Epithelial cell of prostate (primary cell): ENCODE results near the gene CATSPERE.
A peak's percentile ranks its signal among the peaks of the same experiment; 100 is the strongest.
"Not testable (repeated sequence)": the region's sequence is repeated elsewhere in the genome, so short reads cannot be mapped to it uniquely, and the experiment has no call there.

Source experiments
- DNase-seq: peaks from one replicate; pipeline ENCODE4 v3.0.0-alpha.2; 2011; ENCODE audit warnings: low read depth, low spot score
- H3K27ac ChIP-seq: fragments of 450-650 bp; 2 replicates; pipeline ENCODE4 v1.5.1; 2017; ENCODE audit warnings: mild to moderate bottlenecking

Gene CATSPERE

DNA sequence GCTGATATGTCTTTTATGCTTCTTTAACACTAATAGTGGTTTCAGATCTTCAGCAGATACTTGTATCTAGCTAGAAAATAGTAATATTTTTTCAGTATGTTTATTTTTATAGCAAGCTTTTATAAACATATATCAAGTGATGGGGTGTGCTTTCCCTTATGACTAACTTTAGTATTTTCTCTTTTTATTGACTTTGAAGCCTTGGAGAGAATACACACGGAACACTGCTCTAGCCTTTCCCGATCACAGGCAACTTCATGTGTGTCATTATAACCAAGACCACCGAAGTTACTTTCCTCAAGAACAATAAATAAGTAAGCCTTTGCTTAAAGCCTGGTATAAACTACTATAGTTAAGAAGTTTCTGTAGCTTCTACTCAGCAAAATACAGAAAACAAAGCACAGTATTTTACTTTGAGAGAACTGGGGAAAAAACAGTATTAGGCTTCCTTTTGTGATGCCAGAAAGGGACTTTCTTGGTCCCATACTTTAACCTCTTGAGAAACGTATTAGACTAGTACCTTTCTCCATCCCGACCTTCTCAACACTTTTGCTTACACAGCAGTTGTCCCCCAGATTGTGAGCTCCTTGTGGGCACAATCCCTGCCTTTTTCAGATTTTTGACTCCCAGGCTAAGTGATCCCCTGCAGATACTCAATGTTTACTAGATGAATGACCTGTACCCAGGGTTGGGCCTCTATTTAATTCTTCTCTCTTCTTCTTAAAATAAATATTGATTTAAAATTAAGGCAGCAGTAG lies 12.6 kb upstream of the CATSPERE start:
- H3K27ac ChIP-seq: no peak overlapping the region
- DNase-seq: no peak

DNA sequence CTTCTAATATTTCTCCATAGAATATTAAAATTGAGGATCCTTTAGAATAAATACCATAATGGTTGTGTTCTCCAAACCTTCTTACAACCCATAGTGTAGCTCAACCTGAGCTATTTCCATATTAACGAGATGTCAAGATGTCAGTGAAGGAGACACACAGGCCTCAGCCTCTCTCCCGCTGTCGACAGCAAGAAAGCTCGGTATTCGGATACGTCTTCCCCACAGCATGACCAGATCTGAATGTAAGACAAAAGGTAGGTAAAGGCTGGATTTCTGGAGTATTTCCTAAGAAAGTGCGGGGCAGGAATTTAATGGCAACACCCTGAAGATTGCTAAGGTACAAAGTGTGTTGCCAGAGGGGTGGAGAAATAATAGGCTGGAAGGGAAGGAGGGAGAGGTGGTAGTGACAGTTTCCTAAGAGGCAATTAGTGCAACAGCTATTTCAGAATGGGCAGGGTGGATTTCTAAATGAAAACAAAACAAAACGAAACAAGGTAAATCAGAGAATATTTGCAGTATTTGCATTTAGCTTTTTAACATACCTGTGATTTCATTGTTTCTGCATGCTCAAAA lies 11.1 kb upstream of the CATSPERE start:
- H3K27ac ChIP-seq: peak overlapping the region; percentile 90
- no peak for DNase-seq

DNA sequence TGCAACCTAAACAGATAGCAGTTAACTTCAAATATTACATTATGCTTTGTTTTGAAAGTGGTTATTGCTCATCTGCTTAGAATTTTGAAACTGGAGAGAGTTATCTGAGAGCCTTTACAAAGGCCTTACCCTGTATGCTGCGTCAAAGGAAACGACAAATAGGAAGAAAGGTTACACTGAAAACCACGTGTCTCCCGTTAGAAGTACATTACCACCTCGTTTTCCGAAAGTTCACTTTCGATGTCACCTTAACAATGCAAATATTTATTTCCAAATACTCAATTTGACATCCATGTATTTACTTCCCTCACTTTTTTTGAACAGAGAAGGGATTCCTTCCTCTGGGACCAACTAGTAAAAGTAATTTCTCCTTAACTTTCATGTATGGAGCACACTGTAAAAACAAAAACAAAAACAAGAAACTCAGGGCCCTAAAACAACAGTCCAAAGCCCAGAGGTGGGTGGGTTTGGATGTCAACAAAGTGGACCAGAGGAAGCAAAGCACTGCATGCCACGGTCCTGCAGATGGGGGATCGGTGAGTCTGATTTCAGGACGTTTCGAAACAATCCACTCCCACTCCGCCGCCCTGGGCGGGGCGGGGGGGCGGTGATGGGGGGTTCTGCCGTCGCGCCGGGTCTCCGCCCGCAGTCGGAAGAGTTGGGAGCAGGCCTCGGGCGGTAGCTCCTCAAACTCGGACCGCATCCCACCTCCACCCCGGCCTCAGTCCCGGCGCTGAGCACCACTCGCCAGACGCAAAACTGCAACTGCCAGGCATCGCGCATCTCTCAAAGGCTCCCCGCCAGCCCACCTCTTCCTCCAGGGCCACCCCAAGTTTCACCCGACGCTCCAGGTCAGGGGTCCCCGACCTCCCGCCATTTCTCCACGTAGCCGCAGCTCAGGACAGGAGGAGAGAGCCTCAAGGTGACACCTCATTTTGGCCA lies 10.2 kb upstream of the CATSPERE start:
- no peak for DNase-seq
- peak overlapping the region; percentile 90 for H3K27ac ChIP-seq

DNA sequence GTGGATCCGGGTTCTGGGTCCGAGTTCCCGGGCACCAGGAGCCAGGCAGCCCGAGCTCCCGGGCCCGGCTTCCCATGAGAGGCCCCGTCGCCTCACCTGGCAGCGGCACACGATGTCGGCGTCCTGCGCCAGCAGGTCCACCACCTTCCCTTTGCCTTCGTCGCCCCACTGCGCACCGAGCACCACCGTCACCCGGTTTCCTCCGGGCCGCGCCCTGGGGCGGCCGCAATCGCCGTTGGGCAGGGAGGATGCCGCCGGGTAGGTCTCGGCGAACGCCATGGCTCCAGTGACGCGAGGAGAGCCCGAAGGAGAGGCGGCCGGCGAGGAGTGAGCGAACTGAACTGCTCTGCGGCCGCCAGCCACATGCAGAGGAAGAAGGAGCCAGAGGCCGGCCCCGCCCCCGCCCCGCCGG lies 9.5 kb upstream of the CATSPERE start, which contains the start of gene ADSS2:
Gene ADSS2, minus strand, starts transcription at position 371 of the 412 bp plus-strand sequence. Its CDS starts 92 bp downstream, at position 279.
- no peak for DNase-seq

DNA sequence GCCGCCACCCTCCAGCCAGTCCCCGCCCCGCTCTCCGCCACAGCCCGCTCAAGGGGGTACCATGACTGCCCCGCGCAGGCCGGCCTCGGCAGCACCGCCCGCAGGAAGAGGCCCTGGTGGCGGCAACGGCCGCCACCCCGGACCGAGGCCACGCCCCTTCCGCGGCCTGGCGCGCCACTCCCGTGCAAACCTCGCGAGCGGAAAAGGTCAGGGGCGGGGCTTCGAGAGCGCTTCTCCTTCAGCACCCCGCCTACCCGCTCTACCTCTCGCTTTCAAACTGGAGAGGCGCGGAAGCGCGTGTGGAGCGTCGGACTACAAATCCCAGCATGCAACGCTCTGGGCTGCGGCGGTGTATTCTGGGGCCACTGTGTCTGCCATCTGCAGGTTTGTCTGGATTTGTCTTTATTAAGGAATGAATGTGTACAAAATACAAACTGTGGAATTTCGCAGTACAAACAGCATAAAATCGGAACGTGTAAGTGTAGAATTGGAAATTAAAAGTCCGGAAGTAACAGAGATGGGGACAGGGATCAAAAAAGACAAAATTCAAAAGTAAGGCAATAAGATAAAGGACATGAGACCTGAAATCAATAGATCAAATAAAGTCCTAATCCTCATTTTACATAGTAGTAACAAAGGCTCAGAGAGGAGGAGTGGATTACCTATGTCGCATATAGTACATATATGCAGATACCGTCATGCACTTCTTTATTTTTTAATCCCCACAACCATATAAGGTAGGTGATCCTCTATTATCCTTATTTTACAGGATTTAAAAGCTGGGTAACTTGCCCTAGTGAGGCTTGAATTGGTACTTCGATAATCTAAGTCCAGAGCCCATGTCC lies 8.9 kb upstream of the CATSPERE start:
- H3K27ac ChIP-seq: peak overlapping the region; percentile 90
- peak; percentile 95 for DNase-seq

More for the DNA sequence above, 9.5 kb upstream of the CATSPERE start, which contains the start of gene ADSS2:
- H3K27ac ChIP-seq: peak within 1 kb of the TSS; percentile 90

DNA sequence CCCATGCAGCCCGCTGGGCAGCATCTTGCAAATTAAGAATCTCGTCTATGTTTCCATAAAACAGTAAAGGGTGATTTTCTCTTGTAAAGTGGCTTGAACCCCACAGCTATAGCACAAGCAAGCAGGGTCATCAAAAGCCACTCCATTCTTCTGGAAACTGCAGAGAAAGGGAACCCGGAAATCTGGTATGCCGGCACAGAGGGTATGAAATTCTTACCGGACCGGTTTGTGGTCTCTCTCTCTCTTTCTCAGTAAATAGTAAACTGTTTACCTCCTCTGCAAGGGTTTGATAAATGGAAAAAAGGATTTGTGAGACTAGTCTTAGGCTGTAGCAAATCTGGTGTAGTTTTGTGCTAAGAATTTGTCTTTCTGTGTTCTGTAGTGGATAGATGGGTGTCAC lies 6.7 kb upstream of the CATSPERE start:
- no peak overlapping the region for H3K27ac ChIP-seq
- no peak for DNase-seq

DNA sequence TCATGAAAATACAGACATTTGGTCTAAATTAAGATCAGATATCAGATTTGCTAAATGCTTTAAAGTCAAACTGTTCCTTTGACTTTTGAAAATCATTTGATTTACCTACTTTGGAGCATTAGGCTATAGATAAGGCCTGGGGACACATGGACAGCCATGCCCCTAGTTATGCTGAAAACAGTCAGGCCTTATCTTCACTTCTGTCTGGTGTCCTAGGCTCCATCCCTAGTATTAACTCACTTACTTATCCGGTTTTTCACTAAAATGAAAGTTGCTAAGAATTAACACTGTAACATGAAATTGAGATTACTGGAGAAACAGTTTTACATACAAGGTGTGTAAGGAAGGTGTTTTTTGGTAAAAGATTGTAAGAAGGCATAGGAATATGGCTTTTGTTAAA lies 4.5 kb upstream of the CATSPERE start:
- H3K27ac ChIP-seq: no peak overlapping the region
- DNase-seq: no peak

DNA sequence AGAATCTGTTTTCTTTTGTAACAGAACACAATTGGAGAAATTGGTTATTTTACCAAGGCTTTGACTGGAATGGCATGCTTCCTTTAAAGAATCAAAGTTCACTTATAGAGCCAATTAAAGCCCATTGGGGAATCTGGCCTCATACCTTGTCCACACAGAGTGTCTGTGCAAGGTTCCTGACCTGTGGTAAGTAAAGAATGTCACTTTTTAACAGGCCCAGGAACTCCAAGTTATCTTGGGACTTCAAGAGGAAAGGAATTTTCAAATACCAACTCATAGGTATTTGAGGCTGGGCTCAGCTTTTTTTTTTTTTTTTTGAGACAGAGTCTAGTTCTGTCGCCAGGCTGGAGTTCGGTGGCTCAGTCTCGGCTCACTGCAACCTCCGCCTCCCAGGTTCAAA lies 2.3 kb upstream of the CATSPERE start:
- no peak for DNase-seq
- no peak overlapping the region for H3K27ac ChIP-seq

DNA sequence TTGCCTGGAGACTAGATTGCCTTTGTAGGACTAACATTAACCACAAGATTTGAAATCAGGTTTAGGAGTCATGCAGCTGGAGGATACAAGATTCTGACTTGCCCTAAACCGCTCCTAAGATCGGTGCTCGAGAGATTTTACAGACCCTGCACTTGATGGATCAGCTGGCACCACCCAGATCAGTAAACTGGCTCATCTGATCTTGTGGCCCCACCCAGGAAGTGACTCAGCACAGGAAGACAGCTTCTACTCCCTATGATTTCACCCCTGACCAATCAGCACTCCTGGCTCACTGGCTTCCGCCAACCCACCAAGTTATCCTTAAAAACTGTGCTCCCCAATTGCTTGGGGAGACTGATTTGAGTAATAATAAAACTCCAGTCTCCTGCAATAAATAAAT lies 876 bp upstream of the CATSPERE start:
- peak overlapping the region; percentile 57 for H3K27ac ChIP-seq
- DNase-seq: no peak

DNA sequence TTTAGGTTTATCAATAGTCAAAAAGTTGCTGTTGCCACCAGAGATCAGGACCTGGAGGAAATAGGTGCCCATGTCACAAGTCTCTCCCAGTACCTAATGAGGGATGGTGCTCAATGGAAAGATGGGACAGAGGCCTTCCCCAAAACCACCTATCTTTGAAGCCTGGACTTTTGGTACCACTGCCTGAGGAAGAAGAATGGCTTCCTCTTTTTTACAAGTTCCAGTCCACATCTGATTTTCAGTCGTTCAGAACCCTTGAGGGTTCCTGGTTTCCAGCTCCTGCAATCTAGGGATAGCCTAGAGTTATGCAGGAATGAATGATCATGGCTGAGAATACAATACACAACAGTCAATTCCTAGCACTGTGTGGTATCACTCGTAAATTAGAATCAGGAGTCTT lies 5.7 kb downstream of the CATSPERE start:
- DNase-seq: no peak
- H3K27ac ChIP-seq: no peak overlapping the region

DNA sequence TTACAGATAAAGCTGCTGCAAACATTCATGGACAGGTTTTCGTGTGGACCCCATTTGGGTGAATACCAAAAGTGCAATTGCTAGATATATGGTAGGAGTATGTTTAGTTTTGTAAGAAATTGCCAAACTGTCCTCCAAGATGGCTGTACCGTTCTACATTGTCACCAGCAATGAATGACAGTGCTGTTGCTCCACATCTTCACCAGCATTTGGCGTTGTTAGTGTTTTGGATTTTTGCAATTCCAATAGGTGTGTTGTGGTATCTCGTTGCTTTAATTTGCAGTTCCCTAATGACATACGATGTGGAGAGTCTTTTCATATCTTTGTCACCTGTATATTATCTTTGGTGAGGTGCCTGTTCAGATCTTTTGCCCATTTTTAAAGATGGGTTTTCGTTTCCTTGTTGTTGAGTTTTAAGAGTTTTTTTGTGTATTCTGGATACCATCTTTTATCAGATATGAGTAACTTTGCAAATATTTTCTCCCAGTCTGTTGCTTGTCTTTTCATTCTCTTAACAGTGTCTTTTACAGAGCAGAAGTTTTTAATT lies 12.1 kb downstream of the CATSPERE start:
- H3K27ac ChIP-seq: no peak overlapping the region

DNA sequence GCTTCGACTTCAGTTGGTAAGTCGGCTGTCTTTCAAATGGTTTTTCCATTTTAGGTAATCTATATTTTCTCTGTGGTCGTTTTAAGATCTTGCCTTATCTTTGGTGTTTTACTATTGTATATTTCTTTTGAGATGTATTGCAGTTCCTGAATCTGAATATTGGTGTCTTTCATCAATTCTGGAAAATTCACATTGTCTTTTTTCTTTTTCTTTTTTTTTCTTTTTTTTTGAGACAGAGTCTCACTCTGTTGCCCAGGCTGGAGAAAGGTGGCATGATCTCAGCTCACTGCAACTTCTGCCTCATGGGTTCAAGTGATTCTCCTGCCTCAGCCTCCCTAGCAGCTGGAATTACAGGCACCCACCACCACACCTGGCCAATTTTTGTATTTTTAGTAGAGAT lies 23.9 kb downstream of the CATSPERE start:
- H3K27ac ChIP-seq, DNase-seq: not testable (repeated sequence)

More for the DNA sequence above, 12.1 kb downstream of the CATSPERE start:
- no peak for DNase-seq

DNA sequence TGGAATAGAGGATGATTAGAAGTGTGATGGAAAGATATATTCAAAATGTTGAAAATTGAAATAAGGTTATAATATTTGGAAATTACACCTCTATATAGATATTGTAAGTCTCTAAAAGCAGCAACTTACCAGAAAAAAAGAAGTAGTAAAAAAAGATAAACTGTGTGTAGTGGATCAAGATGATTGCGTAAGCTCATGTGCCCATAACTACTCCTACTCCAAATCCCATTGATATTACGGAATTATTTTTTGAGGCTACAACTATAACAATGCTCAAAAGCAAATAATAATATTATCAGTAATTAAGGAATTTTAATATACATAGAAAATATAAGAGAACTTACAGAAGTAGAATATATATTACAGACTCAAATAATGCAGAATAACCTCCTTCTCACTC lies 33.6 kb downstream of the CATSPERE start:
- no peak overlapping the region for H3K27ac ChIP-seq
- no peak for DNase-seq

DNA sequence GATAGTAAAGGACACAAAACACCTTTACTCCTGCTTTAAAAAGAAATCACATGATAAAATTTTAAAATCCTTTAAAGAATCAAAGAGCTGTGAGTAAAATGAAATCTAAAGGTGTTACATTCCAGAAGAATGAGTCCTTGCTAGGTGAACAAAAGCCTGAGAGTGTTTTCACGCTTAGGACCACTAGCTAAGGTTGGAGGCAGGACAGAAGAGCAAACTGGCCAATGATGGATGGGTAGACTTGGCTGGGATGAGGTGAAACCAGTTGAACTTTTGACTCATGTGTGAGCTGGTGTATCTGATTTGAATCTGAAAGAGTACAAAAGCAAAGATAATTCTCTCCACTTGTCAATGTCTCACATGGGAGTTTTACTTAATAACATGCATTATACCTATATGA lies 35.1 kb downstream of the CATSPERE start:
- H3K27ac ChIP-seq: no peak overlapping the region
- no peak for DNase-seq

DNA sequence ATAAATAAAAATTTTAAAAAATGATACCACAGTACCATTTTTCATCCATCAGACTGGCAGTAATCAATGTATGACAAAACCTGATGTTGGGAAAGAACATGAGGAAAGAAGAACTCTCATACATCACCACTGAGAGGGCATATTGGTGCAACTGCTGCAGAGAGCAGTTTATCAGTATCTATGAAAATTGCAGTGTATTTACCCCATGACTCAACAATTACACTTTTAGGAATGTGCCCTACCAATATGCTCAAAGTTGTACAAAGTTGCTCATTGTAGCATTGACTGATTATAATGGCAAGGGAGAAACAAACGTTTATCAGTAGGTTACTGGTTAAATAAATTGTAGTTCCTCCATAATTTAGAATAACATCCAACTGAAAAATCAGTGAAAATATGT lies 36.7 kb downstream of the CATSPERE start:
- H3K27ac ChIP-seq: no peak overlapping the region
- DNase-seq: no peak

DNA sequence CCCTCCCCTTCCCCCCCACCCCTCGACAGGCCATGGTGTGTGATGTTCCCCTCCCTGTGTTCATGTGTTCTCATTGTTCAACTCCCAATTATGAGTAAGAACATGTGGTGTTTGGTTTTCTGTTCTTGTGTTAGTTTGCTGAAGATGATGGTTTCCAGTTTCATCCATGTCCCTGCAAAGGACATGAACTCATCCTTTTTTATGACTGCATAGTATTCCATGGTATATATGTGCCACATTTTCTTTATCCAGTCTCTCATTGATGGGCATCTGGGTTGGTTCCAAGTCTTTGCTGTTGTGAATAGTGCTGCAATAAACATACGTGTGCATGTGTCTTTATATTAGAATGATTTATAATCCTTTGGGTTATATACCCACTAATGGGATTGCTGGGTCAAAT lies 38.4 kb downstream of the CATSPERE start:
- H3K27ac ChIP-seq, DNase-seq: not testable (repeated sequence)

DNA sequence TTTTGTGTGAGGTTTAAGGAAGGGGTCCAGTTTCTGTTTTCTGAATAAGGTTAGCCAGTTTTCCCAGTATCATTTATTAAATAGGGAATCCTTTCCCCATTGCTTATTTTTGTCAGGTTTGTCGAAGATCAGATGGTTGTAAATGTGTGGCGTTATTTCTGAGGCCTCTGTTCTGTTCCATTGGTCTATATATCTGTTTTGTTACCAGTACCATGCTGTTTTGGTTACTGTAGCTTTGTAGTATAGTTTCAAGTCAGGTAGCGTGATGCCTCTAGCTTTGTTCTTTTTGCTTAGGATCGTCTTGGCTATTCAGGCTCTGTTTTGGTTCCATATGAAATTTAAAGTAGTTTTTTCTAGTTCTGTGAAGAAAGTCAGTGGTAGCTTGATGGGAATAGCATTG lies 39.4 kb downstream of the CATSPERE start:
- not testable (repeated sequence) for H3K27ac ChIP-seq, DNase-seq

DNA sequence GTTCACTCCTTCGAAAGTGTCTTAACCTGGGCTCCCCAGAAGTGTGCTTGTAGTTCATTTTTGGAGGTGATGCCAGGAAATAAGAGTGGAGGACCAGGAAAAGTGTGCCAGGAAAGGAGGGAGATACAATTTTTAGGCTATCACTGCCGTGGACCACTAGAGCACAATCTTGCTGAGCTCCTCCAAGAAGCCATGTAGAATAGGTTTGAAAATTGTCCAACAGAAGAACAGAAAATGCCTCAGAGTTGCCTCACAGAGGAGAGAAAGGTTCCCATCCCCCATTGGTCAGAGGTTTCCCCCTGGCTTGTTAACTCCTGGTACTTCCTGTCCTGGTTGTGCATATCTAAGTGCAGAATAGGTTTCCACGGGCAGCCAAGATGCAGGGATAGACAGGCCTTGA lies 41.6 kb downstream of the CATSPERE start:
- no peak for DNase-seq
- H3K27ac ChIP-seq: no peak overlapping the region

DNA sequence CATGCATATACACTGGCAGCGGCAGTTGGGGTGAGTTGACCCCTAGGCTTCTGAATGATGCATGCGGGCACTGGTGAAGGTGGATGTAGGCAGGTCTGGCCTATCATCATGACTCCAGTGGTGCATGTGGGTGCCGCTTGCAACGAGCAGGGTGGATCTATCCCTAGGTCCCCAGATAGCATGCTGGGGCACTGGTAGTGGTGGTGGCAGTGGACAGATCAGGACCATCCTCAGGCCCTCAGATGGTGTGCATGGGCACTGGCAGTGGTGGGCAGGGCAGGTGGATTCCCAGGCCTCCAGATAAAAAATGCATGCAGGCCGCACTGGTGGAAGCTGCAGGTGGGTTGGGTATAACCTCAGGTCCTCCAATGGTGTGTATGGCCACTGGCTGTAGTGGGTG lies 52.4 kb downstream of the CATSPERE start:
- no peak for DNase-seq
- no peak overlapping the region for H3K27ac ChIP-seq

DNA sequence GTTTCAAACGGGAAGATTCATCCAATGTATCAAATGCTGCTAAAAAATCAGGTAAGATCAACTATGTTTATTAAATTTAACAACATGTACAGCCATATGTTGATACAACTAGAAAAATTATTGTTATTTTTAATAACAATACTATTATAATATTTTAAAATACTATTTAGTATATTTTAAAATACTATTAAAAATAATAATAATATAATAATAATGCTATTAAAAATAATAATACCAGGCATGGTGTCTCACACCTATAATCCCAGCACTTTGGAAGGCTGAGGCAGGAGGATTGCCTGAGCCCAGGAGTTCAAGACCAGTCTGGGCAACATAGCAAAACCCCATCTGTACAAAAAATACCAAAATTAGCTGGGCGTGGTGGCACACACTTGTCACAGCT lies 54.6 kb downstream of the CATSPERE start:
- no peak for DNase-seq
- H3K27ac ChIP-seq: no peak overlapping the region
